ENCODE data around the gene GPC6. TPM values are rescaled to one million over a fixed set of nuclear protein-coding genes. Genes with fewer than 3 reads are reported as not detected.

The GPC6 gene
- total and polyA plus RNA-seq, 12 donors, result 0.15 to 5.4 (median 2.5) TPM

- H3K4me3 ChIP-seq, result no peak overlapping the region
- intact Hi-C loops (cut with DNase I), result no loop called here
- H3K9me3 ChIP-seq, result no peaks in the 10 kb centered on the region
- 72 to 76% methylated on average over 10 of the region's 10 CpGs for WGBS, 2 donors
- no peak for TF ChIP-seq CTCF (IDR thresholded peaks at IDR 0.05)
- H3K27me3 ChIP-seq, result no peaks in the 10 kb centered on the region
- peaks cover 0 to 30% (median 14%) of the 10 kb centered on the region in 9 donors for H3K4me1 ChIP-seq
- no peaks in the 10 kb centered on the region for H3K36me3 ChIP-seq
- no peak for ATAC-seq
- peak overlapping the region in 2 of 10 donors; percentile 11 to 17 for H3K27ac ChIP-seq
- DNase-seq, result no peak
These were observed 1105.9 kb downstream of the GPC6 start for GRCh38 chr13:94332359-94333096.

GRCh38 chr13:94333131-94333820 lies 1106.7 kb downstream of the GPC6 start:
- H3K4me1 ChIP-seq, result peaks cover 0 to 24% (median 14%) of the 10 kb centered on the region in 9 donors
- intact Hi-C loops (cut with DNase I), result no loop called here
- TF ChIP-seq CTCF (IDR thresholded peaks at IDR 0.05), result no peak
- no peak overlapping the region for H3K4me3 ChIP-seq
- no peak overlapping the region for H3K27ac ChIP-seq
- H3K9me3 ChIP-seq, result no peaks in the 10 kb centered on the region
- H3K27me3 ChIP-seq, result no peaks in the 10 kb centered on the region
- DNase-seq, result no peak
- no peak for ATAC-seq
- no peaks in the 10 kb centered on the region for H3K36me3 ChIP-seq
- 91 to 95% methylated on average over 4 of the region's 4 CpGs for WGBS, 2 donors

GRCh38 chr13:94335761-94336526 lies 1109.3 kb downstream of the GPC6 start:
- peaks cover 0 to 5% (median 0%) of the 10 kb centered on the region in 9 donors for H3K4me1 ChIP-seq
- H3K36me3 ChIP-seq, result no peaks in the 10 kb centered on the region
- DNase-seq (no peak), ATAC-seq (peak in 1 of 8 donors; percentile 28)
- H3K4me3 ChIP-seq, result no peak overlapping the region
- no peak for TF ChIP-seq CTCF (IDR thresholded peaks at IDR 0.05)
- 67 to 68% methylated on average over 5 of the region's 5 CpGs for whole genome bisulfite sequencing, 2 donors
- H3K27ac ChIP-seq, result no peak overlapping the region
- H3K9me3 ChIP-seq, result no peaks in the 10 kb centered on the region
- no peaks in the 10 kb centered on the region for H3K27me3 ChIP-seq
- intact Hi-C loops (cut with DNase I), result no loop called here

GRCh38 chr13:94339116-94339687 lies 1112.6 kb downstream of the GPC6 start:
- Histone ChIP-seq H3K27ac (no peak overlapping the region), H3K4me3 (no peak overlapping the region), H3K4me1 (peaks cover 0 to 15% (median 2%) of the 10 kb centered on the region in 9 donors), H3K36me3 (no peaks in the 10 kb centered on the region), H3K27me3 (peaks cover 0 to 6% (median 0%) of the 10 kb centered on the region in 7 donors), H3K9me3 (no peaks in the 10 kb centered on the region)
- 74 to 76% methylated on average over 11 of the region's 11 CpGs for WGBS, 2 donors
- ATAC-seq, result no peak
- no peak for TF ChIP-seq CTCF (IDR thresholded peaks at IDR 0.05)
- intact Hi-C loops (cut with DNase I), result no loop called here
- no peak for DNase-seq

Measured in heart right ventricle (tissue), 16 donors.